SJSA1 (cell line): ENCODE data around the gene PRKAR1B. TPM values are rescaled to one million over a fixed set of nuclear protein-coding genes. Genes with fewer than 3 reads are reported as not detected.

Experiments used
- DNase-seq, 2 experiments: peaks; one replicate each; pipeline ENCODE4 v3.0.0-alpha.2; 2015 to 2020; ENCODE audit warnings: low spot score in 2 of 2, low read depth in 1 of 2
- H3K27ac ChIP-seq: fragments of 250-450 bp; sonication (Bioruptor Pico); 2 replicates; pipeline ENCODE4 v1.5.1; 2020; ENCODE audit warnings: mild to moderate bottlenecking, moderate library complexity
- H3K27me3 ChIP-seq: fragments of 250-450 bp; sonication (Bioruptor Pico); replicated peaks from 2 replicates; pipeline ENCODE4 v1.5.1; 2020; ENCODE audit warnings: mild to moderate bottlenecking, moderate library complexity
- H3K36me3 ChIP-seq: fragments of 250-450 bp; sonication (Bioruptor Pico); 2 replicates; pipeline ENCODE4 v1.5.1; 2020; ENCODE audit warnings: mild to moderate bottlenecking
- H3K4me1 ChIP-seq: fragments of 250-450 bp; sonication (Bioruptor Pico); replicated peaks from 2 replicates; pipeline ENCODE4 v1.6.1; 2021; ENCODE audit warnings: mild to moderate bottlenecking
- H3K4me3 ChIP-seq: fragments of 250-450 bp; sonication (Bioruptor Pico); 2 replicates; pipeline ENCODE4 v1.5.1; 2020; ENCODE audit warnings: mild to moderate bottlenecking
- H3K9me3 ChIP-seq: fragments of 250-450 bp; sonication (Bioruptor Pico); replicated peaks from 2 replicates; pipeline ENCODE4 v1.5.1; 2020; ENCODE audit warnings: mild to moderate bottlenecking
- total RNA-seq: library from RNA; depleted of rRNA; stranded (reverse); fragments of >200 nt; shearing (Covaris generic); gene quantifications from 2 replicates; pipeline ENCODE4 v1.2.3, GENCODE V29; 2014

Gene PRKAR1B
- total RNA-seq, 1 experiment from 2014 or later = 7.3 TPM

GRCh38 chr7:509426-510130 is 217.5 kb downstream of the PRKAR1B start:
- no peaks in the 10 kb centered on the region for H3K9me3 ChIP-seq
- H3K4me1 ChIP-seq = peaks cover 23% of the 10 kb centered on the region
- H3K27me3 ChIP-seq = no peaks in the 10 kb centered on the region
- no peak overlapping the region for H3K4me3 ChIP-seq
- no peak overlapping the region for H3K27ac ChIP-seq
- peaks cover 30% of the 10 kb centered on the region for H3K36me3 ChIP-seq
- no peak for DNase-seq

GRCh38 chr7:508461-509170 is 218.5 kb downstream of the PRKAR1B start:
- DNase-seq = no peak
- Histone ChIP-seq H3K36me3 (peaks cover 28% of the 10 kb centered on the region), H3K27me3 (no peaks in the 10 kb centered on the region), H3K4me3 (no peak overlapping the region), H3K27ac (no peak overlapping the region), H3K9me3 (no peaks in the 10 kb centered on the region), H3K4me1 (peaks cover 14% of the 10 kb centered on the region)

GRCh38 chr7:507623-508300 is 219.3 kb downstream of the PRKAR1B start:
- Histone ChIP-seq H3K27me3 (no peaks in the 10 kb centered on the region), H3K36me3 (peaks cover 28% of the 10 kb centered on the region), H3K27ac (no peak overlapping the region), H3K4me3 (no peak overlapping the region), H3K4me1 (peaks cover 5% of the 10 kb centered on the region), H3K9me3 (no peaks in the 10 kb centered on the region)
- no peak for DNase-seq

- no peak overlapping the region for H3K4me3 ChIP-seq
- H3K36me3 ChIP-seq = peaks cover 25% of the 10 kb centered on the region
- H3K27ac ChIP-seq = no peak overlapping the region
- no peak for DNase-seq
- no peaks in the 10 kb centered on the region for H3K9me3 ChIP-seq
- H3K27me3 ChIP-seq = no peaks in the 10 kb centered on the region
- H3K4me1 ChIP-seq = no peaks in the 10 kb centered on the region
Observed at GRCh38 chr7:506921-507622, 220.0 kb downstream of the PRKAR1B start.

- Histone ChIP-seq H3K27ac (no peak overlapping the region), H3K4me3 (no peak overlapping the region), H3K9me3 (no peaks in the 10 kb centered on the region), H3K27me3 (no peaks in the 10 kb centered on the region), H3K36me3 (peaks cover 18% of the 10 kb centered on the region), H3K4me1 (no peaks in the 10 kb centered on the region)
- no peak for DNase-seq
Observed at GRCh38 chr7:506391-506831, 220.7 kb downstream of the PRKAR1B start.

- DNase-seq = no peak
- H3K27me3 ChIP-seq = no peaks in the 10 kb centered on the region
- H3K4me1 ChIP-seq = no peaks in the 10 kb centered on the region
- H3K9me3 ChIP-seq = no peaks in the 10 kb centered on the region
- H3K4me3 ChIP-seq = no peak overlapping the region
- H3K27ac ChIP-seq = no peak overlapping the region
- peaks cover 29% of the 10 kb centered on the region for H3K36me3 ChIP-seq
Observed at GRCh38 chr7:505171-505570, 221.9 kb downstream of the PRKAR1B start.

- peaks cover 26% of the 10 kb centered on the region for H3K36me3 ChIP-seq
- no peaks in the 10 kb centered on the region for H3K9me3 ChIP-seq
- DNase-seq = no peak
- no peaks in the 10 kb centered on the region for H3K27me3 ChIP-seq
- no peak overlapping the region for H3K27ac ChIP-seq
- H3K4me3 ChIP-seq = no peak overlapping the region
- H3K4me1 ChIP-seq = no peaks in the 10 kb centered on the region
Observed at GRCh38 chr7:504221-505111, 222.6 kb downstream of the PRKAR1B start.

- DNase-seq = no peak
- H3K36me3 ChIP-seq = peaks cover 23% of the 10 kb centered on the region
Observed at GRCh38 chr7:503575-504111, 223.4 kb downstream of the PRKAR1B start.

GRCh38 chr7:502296-502695 is 224.8 kb downstream of the PRKAR1B start:
- no peak for DNase-seq
- no peaks in the 10 kb centered on the region for H3K4me1 ChIP-seq
- H3K36me3 ChIP-seq = peaks cover 31% of the 10 kb centered on the region
- H3K27me3 ChIP-seq = no peaks in the 10 kb centered on the region
- H3K9me3 ChIP-seq = no peaks in the 10 kb centered on the region
- H3K4me3 ChIP-seq = no peak overlapping the region
- no peak overlapping the region for H3K27ac ChIP-seq

More at GRCh38 chr7:503575-504111, 223.4 kb downstream of the PRKAR1B start:
- H3K4me1 ChIP-seq = no peaks in the 10 kb centered on the region
- no peaks in the 10 kb centered on the region for H3K27me3 ChIP-seq
- no peak overlapping the region for H3K27ac ChIP-seq
- no peaks in the 10 kb centered on the region for H3K9me3 ChIP-seq
- no peak overlapping the region for H3K4me3 ChIP-seq

GRCh38 chr7:501526-501925 is 225.6 kb downstream of the PRKAR1B start:
- Histone ChIP-seq H3K4me1 (no peaks in the 10 kb centered on the region), H3K27ac (no peak overlapping the region), H3K9me3 (no peaks in the 10 kb centered on the region), H3K4me3 (no peak overlapping the region), H3K36me3 (peaks cover 34% of the 10 kb centered on the region), H3K27me3 (no peaks in the 10 kb centered on the region)
- no peak for DNase-seq

- DNase-seq = no peak
- Histone ChIP-seq H3K4me3 (no peak overlapping the region), H3K27me3 (no peaks in the 10 kb centered on the region), H3K36me3 (peaks cover 34% of the 10 kb centered on the region), H3K27ac (no peak overlapping the region), H3K9me3 (no peaks in the 10 kb centered on the region), H3K4me1 (no peaks in the 10 kb centered on the region)
Observed at GRCh38 chr7:500521-501420, 226.3 kb downstream of the PRKAR1B start.
